Hippocampal formation (tissue), 2 donors: Measurements from ENCODE around the gene ORC6.

Experiments used
- DNase-seq, 2 donors: peaks; one replicate each; lab custom pipeline; 2025; lab: John Stamatoyannopoulos, UW

Gene ORC6

GRCh38 chr16:46701615-46702014 is 12.2 kb downstream of the ORC6 start:
- DNase-seq, result no peak

- DNase-seq, result no peak
These were observed 12.6 kb downstream of the ORC6 start for GRCh38 chr16:46702030-46702429.

GRCh38 chr16:46706642-46707041 is 17.2 kb downstream of the ORC6 start:
- DNase-seq, result no peak

GRCh38 chr16:46709469-46710005 is 20.1 kb downstream of the ORC6 start:
- DNase-seq, result no peak

- no peak for DNase-seq
These were observed 21.9 kb downstream of the ORC6 start for GRCh38 chr16:46711106-46712058.

- DNase-seq, result no peak
These were observed 23.5 kb downstream of the ORC6 start for GRCh38 chr16:46712911-46713310.

- no peak for DNase-seq
These were observed 24.2 kb downstream of the ORC6 start for GRCh38 chr16:46713634-46714033.

- no peak for DNase-seq
These were observed 25.5 kb downstream of the ORC6 start for GRCh38 chr16:46714797-46715591.

GRCh38 chr16:46715769-46716305 is 26.4 kb downstream of the ORC6 start:
- no peak for DNase-seq

- DNase-seq, result no peak
These were observed 28.2 kb downstream of the ORC6 start for GRCh38 chr16:46717692-46718091.

GRCh38 chr16:46718214-46718613 is 28.8 kb downstream of the ORC6 start:
- no peak for DNase-seq

- no peak for DNase-seq
These were observed 30.1 kb downstream of the ORC6 start for GRCh38 chr16:46719528-46719927.

GRCh38 chr16:46720619-46721018 is 31.2 kb downstream of the ORC6 start:
- no peak for DNase-seq

GRCh38 chr16:46721885-46722284 is 32.4 kb downstream of the ORC6 start:
- no peak for DNase-seq

GRCh38 chr16:46727184-46727583 is 37.7 kb downstream of the ORC6 start:
- DNase-seq, result no peak

- no peak for DNase-seq
These were observed 38.2 kb downstream of the ORC6 start for GRCh38 chr16:46727630-46728029.

GRCh38 chr16:46728806-46729205 is 39.3 kb downstream of the ORC6 start:
- no peak for DNase-seq

- DNase-seq, result no peak
These were observed 40.0 kb downstream of the ORC6 start for GRCh38 chr16:46729326-46729995.

- DNase-seq, result no peak
These were observed 40.7 kb downstream of the ORC6 start for GRCh38 chr16:46730126-46730525.

GRCh38 chr16:46730801-46731690 is 41.6 kb downstream of the ORC6 start:
- no peak for DNase-seq
